Stimulated activated CD4-positive, alpha-beta T cell treated with anti-CD3 and anti-CD28 coated beads, Interleukin-12 subunit alpha, Interleukin-12 subunit beta, amount 100 ng/mL, for 48 hours (primary cell): ENCODE data around the gene TMEM116.
"Not testable (repeated sequence)": the region's sequence is repeated elsewhere in the genome, so short reads cannot be mapped to it uniquely, and the experiment has no call there.

Source experiments
- DNase-seq, 3 donors: peaks; one replicate each; pipeline ENCODE4 v3.0.0-alpha.2; 2020; ENCODE audit warnings: low read depth in 2 of 3, low spot score in 1 of 3

Gene TMEM116

DNA sequence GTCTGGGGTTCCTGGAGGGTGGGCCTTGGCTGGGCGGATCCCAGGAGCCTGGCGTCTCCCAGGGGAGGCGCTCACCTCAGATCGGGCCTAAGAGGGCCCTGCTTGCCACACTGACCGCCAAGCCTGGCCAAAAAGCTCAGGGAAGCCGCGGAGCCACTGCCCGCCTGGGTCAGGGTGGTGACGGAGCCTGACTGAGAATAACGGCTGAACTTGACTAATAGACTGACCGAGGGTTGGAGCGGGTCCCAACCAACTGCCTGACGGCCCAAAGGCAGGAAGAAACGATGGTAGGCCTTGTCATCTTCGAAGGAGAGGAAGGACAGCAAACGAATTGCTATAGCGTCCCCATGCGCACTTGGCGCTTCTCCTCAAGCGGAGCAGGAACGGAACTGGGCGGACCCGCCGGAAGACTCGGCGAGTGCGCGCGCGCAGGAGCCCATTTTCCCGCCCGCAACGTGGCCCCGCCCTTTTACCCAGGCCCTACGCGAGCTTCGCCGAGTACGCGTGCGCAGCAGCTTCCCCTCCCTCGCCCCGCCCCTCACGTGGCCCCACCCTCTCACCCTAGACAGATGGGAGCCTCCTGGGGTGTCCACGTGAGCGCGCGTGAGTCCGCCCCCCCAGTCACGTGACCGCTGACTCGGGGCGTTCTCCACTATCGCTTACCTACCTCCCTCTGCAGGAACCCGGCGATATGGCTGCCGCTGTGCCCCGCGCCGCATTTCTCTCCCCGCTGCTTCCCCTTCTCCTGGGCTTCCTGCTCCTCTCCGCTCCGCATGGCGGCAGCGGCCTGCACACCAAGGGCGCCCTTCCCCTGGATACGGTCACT lies at the start of gene TMEM116, which contains the start of gene ERP29:
TMEM116 (minus strand) TSS at position 391 of the 826 bp plus-strand sequence. CDS start 7,895 bp downstream, outside the sequence.
ERP29 (plus strand) TSS at position 652 of the 826 bp plus-strand sequence; CDS start at position 692, 40 bp downstream.
- peak; percentile 100 for DNase-seq

DNA sequence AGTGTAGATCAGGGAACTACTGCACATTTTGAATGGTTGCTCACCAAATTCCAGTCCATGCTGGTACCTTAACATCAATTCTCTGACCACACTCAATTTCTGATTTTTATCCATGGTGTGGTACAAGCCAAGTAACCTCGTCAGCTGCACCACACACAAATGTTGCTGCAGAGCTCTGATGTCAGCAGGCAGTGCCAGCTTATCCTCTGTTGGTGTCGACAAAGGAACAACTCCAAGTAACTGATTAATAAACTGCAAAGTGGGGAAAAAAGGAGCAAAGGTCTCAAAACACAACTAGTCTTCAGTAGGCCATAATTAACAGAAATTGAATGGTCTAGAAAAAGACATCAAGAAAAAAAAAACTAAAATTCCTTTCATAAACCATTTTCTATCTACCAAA lies 48.2 kb upstream of the TMEM116 start:
- no peak for DNase-seq

DNA sequence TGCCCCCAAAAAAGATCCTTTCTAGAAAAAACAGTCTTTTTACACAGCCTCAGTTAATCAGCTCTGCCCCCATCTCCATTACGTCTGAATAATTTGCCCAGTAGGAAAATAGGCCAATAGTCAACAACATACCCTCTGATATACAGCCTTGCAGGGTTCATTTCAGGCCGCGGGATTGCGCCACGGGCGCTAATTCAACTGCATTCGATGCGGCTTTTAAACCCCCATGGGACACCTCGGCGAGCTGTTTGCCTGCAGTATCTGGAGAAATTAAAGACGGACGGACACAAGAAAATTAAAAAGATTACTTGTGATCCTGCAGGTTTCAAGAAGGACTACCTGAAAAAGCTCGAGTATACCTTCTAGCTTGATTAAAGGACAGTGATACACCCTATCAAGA lies 36.4 kb upstream of the TMEM116 start:
- no peak for DNase-seq

DNA sequence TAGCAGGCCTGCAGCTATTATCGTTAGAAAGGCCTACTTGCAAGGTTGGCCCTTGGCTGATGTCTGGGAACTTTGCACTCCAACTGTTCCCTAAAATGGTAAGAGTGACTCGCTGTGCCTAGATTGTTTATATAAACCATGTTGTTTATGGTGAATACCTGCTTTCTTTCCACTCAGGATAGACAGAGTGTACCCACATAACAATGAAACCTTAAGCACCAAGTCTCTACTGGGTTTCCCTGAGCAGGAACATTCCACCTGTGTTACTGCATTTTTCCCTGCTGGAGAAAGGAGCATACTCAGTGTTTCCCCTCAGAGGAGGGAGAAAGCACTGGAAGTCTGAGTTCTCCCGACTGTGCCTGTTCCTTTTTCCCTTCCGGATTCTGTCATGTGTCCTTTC lies 33.0 kb upstream of the TMEM116 start:
- DNase-seq = no peak

DNA sequence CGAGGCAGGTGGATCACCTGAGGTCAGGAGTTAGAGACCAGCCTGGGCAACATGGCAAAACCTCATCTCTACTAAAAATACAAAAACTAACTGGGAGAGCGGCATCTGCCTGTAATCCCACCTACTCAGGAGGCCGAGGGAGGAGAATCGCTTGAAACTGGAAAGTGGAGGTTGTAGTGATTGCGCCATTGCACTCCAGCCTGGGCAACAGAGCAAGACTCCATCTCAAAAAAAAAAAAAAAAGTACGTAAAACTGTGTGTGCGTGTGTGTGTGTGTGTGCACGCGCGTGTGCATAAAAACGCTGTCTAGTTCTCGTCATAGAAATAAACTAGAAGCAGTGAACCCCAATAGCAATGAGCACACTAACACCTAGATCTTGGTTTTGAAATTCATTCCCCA lies 23.6 kb upstream of the TMEM116 start:
- not testable (repeated sequence) for DNase-seq

DNA sequence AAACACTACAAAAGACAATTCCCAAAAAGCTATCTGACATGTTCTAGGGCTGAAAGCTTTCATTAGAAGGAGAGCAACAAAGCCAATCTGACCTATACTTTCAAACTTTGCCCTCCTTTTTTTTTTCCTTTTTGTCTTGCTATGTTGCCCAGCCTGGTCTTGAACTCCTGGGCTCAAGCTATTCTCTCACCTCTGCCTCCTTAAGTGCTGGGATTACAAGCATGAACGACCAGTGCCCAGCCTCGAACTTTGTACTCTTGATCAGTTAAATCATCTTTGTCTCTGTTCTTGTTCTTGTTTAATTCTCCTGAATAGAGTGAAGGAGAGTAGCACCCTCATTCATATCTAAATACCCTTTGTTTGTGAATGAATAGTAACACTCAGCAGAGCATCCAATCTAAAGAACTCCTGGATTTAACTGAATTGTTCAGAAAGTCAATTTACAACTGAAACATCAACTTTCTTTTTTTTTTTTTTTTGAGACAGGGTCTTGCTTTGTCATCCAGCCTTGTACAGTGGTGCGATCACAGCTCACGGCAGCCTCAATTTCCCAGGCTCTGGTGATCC lies 22.3 kb upstream of the TMEM116 start:
- DNase-seq = no peak

DNA sequence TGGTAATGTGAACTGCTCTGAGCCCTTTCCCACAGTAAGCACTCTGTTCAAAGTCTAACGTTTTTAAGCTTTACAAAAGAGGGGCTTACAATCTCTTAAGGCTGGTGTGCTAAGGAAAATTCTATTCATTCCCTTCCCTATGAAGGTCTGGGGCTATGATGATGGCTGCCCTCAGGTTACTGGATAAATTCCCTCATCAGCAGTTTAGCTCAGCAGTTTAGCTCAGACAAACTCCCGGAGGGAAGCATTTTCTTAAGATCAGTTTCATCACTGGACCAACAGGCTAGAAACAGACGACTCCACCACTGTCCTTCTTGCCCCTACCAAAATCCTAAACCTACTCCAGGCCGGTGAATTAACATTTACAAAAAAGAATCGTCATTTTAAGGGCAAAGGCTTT lies 19.3 kb upstream of the TMEM116 start:
- no peak for DNase-seq

DNA sequence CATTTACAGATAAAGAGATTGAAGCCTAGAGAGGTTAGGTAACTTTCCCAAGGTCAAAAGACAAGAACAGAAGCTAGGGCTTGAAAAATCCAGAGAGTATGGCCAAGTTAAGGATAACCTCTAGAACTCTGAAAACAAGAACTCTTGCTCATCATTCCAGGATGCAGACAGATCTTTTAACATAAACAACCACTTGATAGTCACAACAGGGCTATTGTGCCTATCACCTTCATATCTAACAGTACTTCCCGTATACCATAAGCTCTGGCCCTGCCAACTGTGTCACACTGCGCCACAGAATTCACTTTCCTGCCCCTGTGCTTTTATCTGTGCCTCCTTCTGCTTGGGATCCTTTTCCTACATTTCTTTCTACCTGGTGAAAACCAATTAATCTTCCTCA lies 18.5 kb upstream of the TMEM116 start:
- no peak for DNase-seq

DNA sequence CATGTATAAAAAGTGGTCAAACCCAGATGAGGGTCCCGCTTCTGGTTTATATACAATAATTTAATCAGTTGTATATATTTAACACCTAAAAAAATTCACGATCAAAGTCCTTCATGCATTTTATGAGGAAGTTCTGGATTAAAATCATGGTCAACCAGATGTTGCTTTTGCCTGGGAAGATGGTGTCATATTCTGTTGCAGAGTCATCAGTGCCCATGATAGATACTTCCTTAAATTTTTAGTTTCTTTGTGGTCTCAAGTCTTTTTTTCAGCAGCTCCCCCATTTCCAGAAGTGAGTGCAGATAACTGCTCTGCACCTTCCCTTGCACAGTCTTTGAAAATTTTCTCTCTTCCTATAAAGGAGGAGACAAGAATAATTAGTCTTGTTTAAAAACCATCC lies 16.3 kb upstream of the TMEM116 start:
- no peak for DNase-seq

DNA sequence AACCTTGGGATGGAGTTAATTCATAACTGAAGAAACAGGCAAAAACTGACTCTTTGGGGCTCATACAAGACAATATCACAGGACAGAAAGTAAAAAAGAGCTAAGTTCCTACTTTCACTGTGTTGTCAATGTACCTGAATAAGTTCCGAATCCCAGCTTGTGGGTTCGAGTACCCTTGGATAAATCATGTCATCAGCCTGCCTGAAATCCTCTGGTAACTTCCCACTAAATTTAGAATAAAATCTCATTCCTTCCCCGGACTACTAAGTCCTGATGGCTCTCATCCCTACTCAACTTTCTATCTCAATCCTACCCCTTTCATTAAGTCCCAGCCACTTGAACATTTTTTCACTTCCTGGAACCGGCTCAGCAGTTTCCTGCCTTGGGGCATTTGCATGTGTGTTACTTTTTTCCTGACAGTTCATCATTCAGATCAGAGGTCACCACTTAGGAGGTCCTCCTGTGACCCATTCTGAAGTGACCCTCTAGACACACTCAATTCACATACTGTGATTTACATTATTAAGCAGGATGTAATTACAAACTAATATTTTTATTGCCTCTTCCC lies 12.9 kb upstream of the TMEM116 start:
- no peak for DNase-seq

DNA sequence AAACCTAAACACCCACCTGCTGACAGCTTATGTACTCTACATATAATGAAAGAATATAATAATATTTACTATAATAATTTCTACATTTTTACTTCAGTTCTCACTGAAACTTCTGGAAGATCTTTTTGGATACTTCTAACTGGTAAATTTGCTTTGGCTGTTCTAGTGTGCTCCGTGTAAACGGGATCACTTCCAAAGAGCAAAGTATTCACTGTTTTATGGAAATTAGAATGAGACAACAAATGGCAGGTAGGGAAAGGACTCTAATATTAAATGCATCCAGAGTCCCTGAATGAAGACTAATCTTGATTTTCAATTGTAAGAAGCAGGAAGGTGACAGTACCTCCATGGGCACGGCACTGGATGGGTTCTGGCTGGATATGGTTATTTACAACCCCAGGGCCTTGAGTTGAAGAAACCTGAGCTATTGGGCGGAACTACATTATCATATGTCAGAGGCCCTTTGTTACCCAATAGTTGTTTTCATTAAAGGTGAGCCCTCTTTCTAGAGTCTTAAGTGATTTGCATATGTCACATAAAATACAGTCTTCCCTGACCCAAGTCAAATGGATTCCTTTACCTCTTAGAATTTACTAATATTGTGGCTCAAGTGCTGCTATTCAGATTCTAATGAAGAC lies 10.9 kb upstream of the TMEM116 start:
- no peak for DNase-seq

DNA sequence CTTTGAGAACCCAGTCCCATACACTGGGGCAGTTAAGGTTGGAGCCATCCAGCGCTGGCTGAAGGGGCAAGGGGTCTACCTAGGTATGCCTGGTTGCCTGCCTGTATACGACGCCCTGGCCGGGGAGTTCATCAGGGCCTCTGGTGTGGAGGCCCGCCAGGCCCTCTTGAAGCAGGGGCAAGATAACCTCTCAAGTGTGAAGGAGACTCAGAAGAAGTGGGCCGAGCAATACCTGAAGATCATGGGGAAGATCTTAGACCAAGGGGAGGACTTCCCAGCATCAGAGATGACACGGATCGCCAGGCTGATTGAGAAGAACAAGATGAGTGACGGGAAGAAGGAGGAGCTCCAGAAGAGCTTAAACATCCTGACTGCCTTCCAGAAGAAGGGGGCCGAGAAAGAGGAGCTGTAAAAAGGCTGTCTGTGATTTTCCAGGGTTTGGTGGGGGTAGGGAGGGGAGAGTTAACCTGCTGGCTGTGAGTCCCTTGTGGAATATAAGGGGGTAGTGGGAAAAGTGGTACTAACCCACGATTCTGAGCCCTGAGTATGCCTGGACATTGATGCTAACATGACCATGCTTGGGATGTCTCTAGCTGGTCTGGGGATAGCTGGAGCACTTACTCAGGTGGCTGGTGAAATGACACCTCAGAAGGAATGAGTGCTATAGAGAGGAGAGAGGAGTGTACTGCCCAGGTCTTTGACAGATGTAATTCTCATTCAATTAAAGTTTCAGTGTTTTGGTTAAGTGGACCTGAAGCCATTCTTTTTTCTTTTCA lies 9.5 kb upstream of the TMEM116 start:
- no peak for DNase-seq

DNA sequence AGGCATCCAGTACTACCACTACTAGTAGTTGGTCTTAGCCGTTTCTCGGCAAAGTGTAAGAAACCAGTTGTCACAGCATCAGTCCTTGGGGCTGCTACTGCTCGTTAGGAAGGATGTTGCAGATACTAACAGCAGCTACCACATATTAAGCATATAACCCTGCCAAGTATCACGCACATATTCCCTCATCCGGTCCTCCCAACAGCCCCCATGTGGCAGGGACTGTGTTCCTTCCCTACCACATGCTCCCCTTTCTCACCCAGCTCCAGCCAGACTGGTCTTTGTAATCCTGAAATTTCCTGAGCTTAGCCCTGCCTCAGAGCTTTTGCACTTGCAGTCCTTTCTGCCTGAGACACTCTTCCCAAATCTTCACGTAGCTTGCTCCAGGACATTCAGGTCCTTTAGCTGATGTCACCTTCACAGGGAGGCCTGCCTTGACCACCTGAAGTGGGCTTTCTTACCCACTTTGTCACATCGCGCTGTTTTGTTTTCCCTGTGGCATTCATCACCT lies 8.0 kb upstream of the TMEM116 start:
- no peak for DNase-seq

DNA sequence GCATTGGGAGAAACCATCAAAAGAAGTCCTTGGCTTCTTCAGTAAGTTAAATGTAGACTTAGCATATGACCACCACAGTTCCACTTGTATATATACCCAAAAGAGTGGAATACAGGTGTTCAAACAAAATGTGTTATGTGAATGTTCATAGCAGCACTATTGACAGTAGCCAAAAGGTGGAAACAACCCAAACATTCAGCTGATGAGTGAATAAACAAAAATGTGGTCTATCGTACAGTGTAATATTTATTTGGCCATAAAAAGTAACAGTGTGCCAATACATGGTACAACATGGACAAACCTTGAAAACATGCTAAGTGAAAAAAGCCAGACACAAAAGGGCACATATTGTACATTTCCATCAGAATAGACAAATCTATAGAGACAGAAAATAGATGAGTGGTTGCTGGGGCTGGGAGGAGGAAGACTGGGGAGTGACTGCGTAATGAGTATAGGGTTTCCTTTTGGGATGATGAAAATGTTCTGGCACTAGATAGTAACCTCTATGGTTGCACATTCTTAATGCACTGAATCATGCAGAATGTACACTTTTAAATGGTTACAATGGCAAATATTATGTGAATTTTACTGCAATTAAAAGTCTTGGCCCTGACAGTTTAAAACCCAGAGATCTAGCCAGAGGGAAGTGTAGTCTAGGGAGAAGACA lies 5.7 kb upstream of the TMEM116 start:
- no peak for DNase-seq

DNA sequence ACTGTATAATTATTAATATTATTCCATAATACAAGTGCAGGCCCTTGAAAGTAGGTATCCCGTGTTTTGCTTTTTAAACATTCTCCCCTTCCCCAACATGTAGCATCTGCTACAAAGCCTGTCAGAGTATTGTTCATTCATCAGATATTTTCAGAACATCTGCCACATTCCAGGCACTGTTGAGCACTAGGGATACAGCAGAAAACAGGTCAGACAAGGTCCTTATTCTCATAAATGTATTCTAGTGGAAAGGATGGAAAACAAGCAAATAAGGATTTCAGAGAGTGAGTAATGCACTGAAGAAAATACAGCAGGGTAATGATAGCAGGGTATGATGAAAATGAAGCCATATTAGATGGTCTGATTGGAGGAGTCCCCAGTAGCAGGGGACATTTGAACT lies 4.1 kb upstream of the TMEM116 start:
- no peak for DNase-seq

DNA sequence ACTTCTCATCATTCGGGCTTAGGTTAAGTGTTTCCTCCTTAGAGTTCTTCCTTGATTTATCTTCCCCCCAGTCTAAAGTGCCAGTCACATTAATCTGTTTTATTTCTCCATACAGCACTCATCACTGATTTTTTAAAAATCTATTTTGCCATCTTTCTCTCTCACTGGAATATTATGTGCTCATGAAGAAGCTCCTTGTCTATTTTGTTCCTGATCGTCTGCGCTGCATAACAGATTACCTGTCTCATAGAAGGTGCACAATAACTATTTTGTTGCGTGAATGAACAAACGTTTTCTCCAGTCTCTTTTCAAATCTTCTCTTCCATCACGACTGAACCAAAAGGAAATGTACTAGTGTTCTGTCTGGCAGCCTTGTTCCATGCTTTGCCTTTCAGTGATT lies 3.0 kb upstream of the TMEM116 start:
- DNase-seq = no peak

DNA sequence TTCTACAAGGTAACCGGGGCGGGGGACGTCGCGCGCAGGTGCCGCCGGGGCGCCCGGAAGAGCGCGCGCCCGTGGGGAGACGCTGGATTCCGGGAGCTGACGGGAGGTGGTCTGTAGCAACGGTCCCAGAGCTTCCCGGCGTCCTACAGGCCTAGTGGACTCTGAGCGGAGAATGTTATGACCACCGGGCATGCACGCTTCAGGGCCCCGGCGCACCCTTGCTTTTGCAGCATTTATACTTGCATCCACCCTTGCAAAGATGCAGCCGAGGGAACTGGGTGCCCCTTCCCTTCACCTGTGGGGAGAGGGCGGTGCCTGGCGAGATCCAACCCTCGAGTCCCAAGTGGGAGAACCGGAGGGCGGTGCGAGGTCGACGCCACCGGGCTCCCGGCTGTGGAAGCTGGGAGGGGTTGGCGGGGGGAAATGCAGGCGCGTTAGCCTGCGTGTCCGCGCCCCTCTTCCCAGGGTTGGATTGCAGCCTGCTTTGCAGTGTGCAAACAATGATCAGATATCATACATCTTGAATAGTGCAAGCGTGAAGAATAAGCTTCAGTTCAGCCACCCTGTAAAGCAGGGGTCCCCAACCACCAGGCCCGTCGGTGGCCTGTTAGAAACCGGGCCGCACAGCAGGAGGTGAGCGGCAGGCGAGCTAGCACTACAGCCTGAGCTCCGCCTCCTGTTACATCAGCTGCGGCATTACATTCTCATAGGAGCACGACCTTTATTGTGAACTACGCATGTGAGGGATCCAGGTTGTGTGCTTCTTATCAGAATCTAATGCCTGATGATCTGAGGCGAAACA lies 837 bp upstream of the TMEM116 start:
- DNase-seq = peak; percentile 48 to 65 (median 53)

DNA sequence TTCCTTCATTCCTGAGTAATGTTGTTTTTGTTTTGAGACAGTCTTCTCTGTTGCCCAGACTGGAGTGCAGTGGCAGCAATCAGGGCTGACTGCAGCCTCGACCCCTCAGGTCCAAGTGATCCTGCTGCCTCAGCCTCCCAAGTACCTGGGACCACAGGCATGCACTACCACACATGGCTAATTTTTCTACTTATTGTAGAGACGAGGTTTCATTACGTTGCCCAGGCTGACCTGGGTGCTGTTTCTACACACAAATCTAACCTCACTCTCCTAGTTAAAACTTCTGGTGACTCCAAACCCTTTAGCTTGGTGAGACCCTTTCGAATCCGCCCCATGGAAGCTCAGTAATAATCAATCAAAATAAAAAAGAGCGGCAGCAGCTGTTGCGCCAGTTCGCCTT lies 1.3 kb downstream of the TMEM116 start:
- no peak for DNase-seq
